ENCODE measurements around the gene SENP8. TPM values are rescaled to one million over a fixed set of nuclear protein-coding genes. Genes with fewer than 3 reads are reported as not detected.

SENP8 gene
- total RNA-seq, 1 experiment from 2014 or later: 3.8 TPM

GRCh38 chr15:72074335-72075060 is 43.7 kb upstream of the SENP8 start:
- POLR2A ChIA-PET: interaction anchor here (0.5 to 1.2 kb wide), 4 partner anchors 20 to 82 kb away, joined by 3 read pairs; no protein-coding TSS in a partner anchor

DNA sequence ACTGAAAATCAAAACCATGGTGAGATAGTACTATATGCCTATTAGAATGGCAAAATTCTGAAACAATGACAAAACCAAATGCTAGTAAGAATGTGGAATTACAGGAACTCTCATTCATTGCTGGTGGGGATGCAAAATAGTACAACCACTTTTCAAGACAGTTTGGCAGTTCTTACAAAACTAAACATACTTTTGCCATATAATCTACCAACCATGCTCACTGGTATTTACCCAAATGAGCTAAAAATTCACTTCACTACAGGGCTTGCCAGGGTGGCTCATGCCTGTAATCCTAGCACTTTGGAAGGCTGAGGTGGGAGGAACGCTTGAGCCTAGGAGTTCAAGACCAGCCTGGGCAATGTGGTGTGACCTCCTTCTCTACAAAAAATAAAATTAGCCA is 40.3 kb upstream of the SENP8 start:
- POLR2A ChIA-PET: interaction anchor here (0.7 to 1.0 kb wide), 2 partner anchors 14 to 61 kb away, joined by 3 read pairs; no protein-coding TSS in a partner anchor
- H3K4me3 Mint-ChIP-seq (ENCODE audit: unreplicated experiment): no peak overlapping the region

More at GRCh38 chr15:72074335-72075060, 43.7 kb upstream of the SENP8 start:
- no peak overlapping the region for H3K27ac Mint-ChIP-seq (ENCODE audit: low read depth, unreplicated experiment)
- no peaks in the 10 kb centered on the region for H3K36me3 Mint-ChIP-seq (ENCODE audit: insufficient read depth, unreplicated experiment)
- intact Hi-C loops (cut with micrococcal nuclease): no loop called here
- H3K9me3 Mint-ChIP-seq (ENCODE audit: unreplicated experiment): no peaks in the 10 kb centered on the region
- no peak for DNase-seq (ENCODE audit: unreplicated experiment)
- no peaks in the 10 kb centered on the region for H3K27me3 Mint-ChIP-seq (ENCODE audit: insufficient read depth, unreplicated experiment)
- no TSS peak for BruUV-seq (replicated peaks)
- H3K4me3 Mint-ChIP-seq (ENCODE audit: unreplicated experiment): no peak overlapping the region
- CTCF ChIA-PET: interaction anchor here (1.0 kb wide), 1 partner anchor 40 kb away, joined by 3 read pairs; no protein-coding TSS in a partner anchor
- no peaks in the 10 kb centered on the region for H3K4me1 Mint-ChIP-seq (ENCODE audit: insufficient read depth, unreplicated experiment)
- TF ChIP-seq, protein P1, sequence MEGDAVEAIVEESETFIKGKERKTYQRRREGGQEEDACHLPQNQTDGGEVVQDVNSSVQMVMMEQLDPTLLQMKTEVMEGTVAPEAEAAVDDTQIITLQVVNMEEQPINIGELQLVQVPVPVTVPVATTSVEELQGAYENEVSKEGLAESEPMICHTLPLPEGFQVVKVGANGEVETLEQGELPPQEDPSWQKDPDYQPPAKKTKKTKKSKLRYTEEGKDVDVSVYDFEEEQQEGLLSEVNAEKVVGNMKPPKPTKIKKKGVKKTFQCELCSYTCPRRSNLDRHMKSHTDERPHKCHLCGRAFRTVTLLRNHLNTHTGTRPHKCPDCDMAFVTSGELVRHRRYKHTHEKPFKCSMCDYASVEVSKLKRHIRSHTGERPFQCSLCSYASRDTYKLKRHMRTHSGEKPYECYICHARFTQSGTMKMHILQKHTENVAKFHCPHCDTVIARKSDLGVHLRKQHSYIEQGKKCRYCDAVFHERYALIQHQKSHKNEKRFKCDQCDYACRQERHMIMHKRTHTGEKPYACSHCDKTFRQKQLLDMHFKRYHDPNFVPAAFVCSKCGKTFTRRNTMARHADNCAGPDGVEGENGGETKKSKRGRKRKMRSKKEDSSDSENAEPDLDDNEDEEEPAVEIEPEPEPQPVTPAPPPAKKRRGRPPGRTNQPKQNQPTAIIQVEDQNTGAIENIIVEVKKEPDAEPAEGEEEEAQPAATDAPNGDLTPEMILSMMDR (IDR thresholded peaks at IDR 0.05; ENCODE audit: unreplicated experiment): no peak

GRCh38 chr15:72078887-72079286 is 39.3 kb upstream of the SENP8 start:
- Mint-ChIP-seq H3K4me3 (ENCODE audit: unreplicated experiment) (no peak overlapping the region), H3K36me3 (ENCODE audit: insufficient read depth, unreplicated experiment) (no peaks in the 10 kb centered on the region)
- BruUV-seq (replicated peaks): no TSS peak

More for the DNA sequence above, 40.3 kb upstream of the SENP8 start:
- Mint-ChIP-seq H3K36me3 (ENCODE audit: insufficient read depth, unreplicated experiment) (no peaks in the 10 kb centered on the region), H3K27ac (ENCODE audit: low read depth, unreplicated experiment) (no peak overlapping the region), H3K9me3 (ENCODE audit: unreplicated experiment) (no peaks in the 10 kb centered on the region), H3K27me3 (ENCODE audit: insufficient read depth, unreplicated experiment) (no peaks in the 10 kb centered on the region), H3K4me1 (ENCODE audit: insufficient read depth, unreplicated experiment) (no peaks in the 10 kb centered on the region)
- TF ChIP-seq, protein P1 (IDR thresholded peaks at IDR 0.05; ENCODE audit: unreplicated experiment): no peak
- CTCF ChIA-PET: no interaction called here
- intact Hi-C loops (cut with micrococcal nuclease): no loop called here
- no peak for DNase-seq (ENCODE audit: unreplicated experiment)
- no TSS peak for BruUV-seq (replicated peaks)

DNA sequence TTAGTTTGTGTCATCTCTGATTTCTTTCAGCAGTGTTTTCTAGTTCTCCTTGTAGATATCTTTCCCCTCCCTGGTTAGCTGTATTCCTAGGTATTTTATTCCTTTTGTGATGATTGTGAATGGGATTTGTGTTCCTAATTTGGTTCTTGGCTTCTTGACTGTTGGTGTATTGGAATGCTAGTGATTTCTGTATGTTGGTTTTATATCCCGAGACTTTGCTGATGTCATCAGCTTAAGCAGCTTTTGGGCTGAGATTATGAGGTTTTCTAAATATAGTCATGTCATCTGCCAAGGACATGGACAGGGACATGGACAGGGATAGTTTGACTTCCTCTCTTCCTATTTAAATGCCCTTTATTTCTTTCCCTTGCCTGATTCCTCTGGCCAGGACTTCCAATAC is 36.0 kb upstream of the SENP8 start:
- intact Hi-C loops (cut with micrococcal nuclease): no loop called here

More at GRCh38 chr15:72078887-72079286, 39.3 kb upstream of the SENP8 start:
- intact Hi-C loops (cut with micrococcal nuclease): no loop called here
- Mint-ChIP-seq H3K27ac (ENCODE audit: low read depth, unreplicated experiment) (no peak overlapping the region), H3K9me3 (ENCODE audit: unreplicated experiment) (no peaks in the 10 kb centered on the region), H3K4me1 (ENCODE audit: insufficient read depth, unreplicated experiment) (no peaks in the 10 kb centered on the region), H3K27me3 (ENCODE audit: insufficient read depth, unreplicated experiment) (no peaks in the 10 kb centered on the region)
- DNase-seq (ENCODE audit: unreplicated experiment): no peak
- POLR2A ChIA-PET: no interaction called here
- TF ChIP-seq, protein P1 (IDR thresholded peaks at IDR 0.05; ENCODE audit: unreplicated experiment): no peak
- CTCF ChIA-PET: interaction anchor here (0.5 kb wide), 1 partner anchor 27 kb away, joined by 3 read pairs; no protein-coding TSS in a partner anchor

More for the DNA sequence above, 36.0 kb upstream of the SENP8 start:
- H3K27ac Mint-ChIP-seq (ENCODE audit: low read depth, unreplicated experiment): no peak overlapping the region
- TF ChIP-seq, protein P1 (IDR thresholded peaks at IDR 0.05; ENCODE audit: unreplicated experiment): no peak
- no peaks in the 10 kb centered on the region for H3K9me3 Mint-ChIP-seq (ENCODE audit: unreplicated experiment)
- H3K36me3 Mint-ChIP-seq (ENCODE audit: insufficient read depth, unreplicated experiment): no peaks in the 10 kb centered on the region
- no TSS peak for BruUV-seq (replicated peaks)
- H3K27me3 Mint-ChIP-seq (ENCODE audit: insufficient read depth, unreplicated experiment): no peaks in the 10 kb centered on the region
- CTCF ChIA-PET: no interaction called here
- POLR2A ChIA-PET: no interaction called here
- DNase-seq (ENCODE audit: unreplicated experiment): no peak
- H3K4me1 Mint-ChIP-seq (ENCODE audit: insufficient read depth, unreplicated experiment): peaks cover 9% of the 10 kb centered on the region
- no peak overlapping the region for H3K4me3 Mint-ChIP-seq (ENCODE audit: unreplicated experiment)
